Parathyroid adenoma (tissue), 2 donors: ENCODE results near the gene SLC17A4.

ENCODE experiments used
- H2AFZ ChIP-seq: fragments of 300-600 bp; sonication (generic); one replicate; pipeline ENCODE4 v1.7.0; 2017; ENCODE audit warnings: antibody characterized with exemption, mild to moderate bottlenecking
- H3K27ac ChIP-seq: fragments of 300-600 bp; sonication (generic); one replicate; pipeline ENCODE4 v1.7.0; 2017
- H3K27me3 ChIP-seq: fragments of 300-600 bp; sonication (generic); one replicate; pipeline ENCODE4 v1.7.0; 2017; ENCODE audit warnings: low read length; ENCODE audit not compliant: control insufficient read depth, insufficient read depth
- H3K36me3 ChIP-seq: fragments of 300-600 bp; sonication (generic); one replicate; pipeline ENCODE4 v1.7.0; 2017; ENCODE audit warnings: low read length; ENCODE audit not compliant: control insufficient read depth, insufficient read depth
- H3K4me1 ChIP-seq: fragments of 300-600 bp; sonication (generic); one replicate; pipeline ENCODE4 v1.7.0; 2017; ENCODE audit warnings: control low read depth
- H3K4me2 ChIP-seq: fragments of 300-600 bp; sonication (generic); one replicate; pipeline ENCODE4 v1.7.0; 2017; ENCODE audit warnings: low read length
- H3K4me3 ChIP-seq: fragments of 300-600 bp; sonication (generic); one replicate; pipeline ENCODE4 v1.7.0; 2017; ENCODE audit warnings: low read depth, low read length
- H3K79me2 ChIP-seq: fragments of 300-600 bp; sonication (generic); one replicate; pipeline ENCODE4 v1.7.0; 2017; ENCODE audit warnings: control low read depth
- H3K9ac ChIP-seq: fragments of 300-600 bp; sonication (generic); one replicate; pipeline ENCODE4 v1.7.0; 2017; ENCODE audit warnings: mild to moderate bottlenecking
- H3K9me3 ChIP-seq: fragments of 300-600 bp; sonication (generic); one replicate; pipeline ENCODE4 v1.7.0; 2017; ENCODE audit warnings: low read length; ENCODE audit not compliant: control insufficient read depth
- TF ChIP-seq, protein P1 (sequence below): fragments of 300-600 bp; sonication (generic); IDR thresholded peaks from one replicate; pipeline ENCODE4 v1.7.0; 2017; ENCODE audit warnings: antibody characterized with exemption, mild to moderate bottlenecking
- donor health status: primary hyperparathyroidism.

Gene SLC17A4

GRCh38 chr6:25829375-25829774 is 74.8 kb downstream of the SLC17A4 start:
- H3K36me3 ChIP-seq, result no peaks in the 10 kb centered on the region
- no peaks in the 10 kb centered on the region for H3K4me1 ChIP-seq
- no peak overlapping the region for H3K9ac ChIP-seq
- no peak overlapping the region for H3K4me2 ChIP-seq
- no peaks in the 10 kb centered on the region for H3K27me3 ChIP-seq
- H3K4me3 ChIP-seq, result no peak overlapping the region
- H3K79me2 ChIP-seq, result no peaks in the 10 kb centered on the region
- H3K27ac ChIP-seq, result no peak overlapping the region
- no peak overlapping the region for H2AFZ ChIP-seq
- TF ChIP-seq, protein P1, sequence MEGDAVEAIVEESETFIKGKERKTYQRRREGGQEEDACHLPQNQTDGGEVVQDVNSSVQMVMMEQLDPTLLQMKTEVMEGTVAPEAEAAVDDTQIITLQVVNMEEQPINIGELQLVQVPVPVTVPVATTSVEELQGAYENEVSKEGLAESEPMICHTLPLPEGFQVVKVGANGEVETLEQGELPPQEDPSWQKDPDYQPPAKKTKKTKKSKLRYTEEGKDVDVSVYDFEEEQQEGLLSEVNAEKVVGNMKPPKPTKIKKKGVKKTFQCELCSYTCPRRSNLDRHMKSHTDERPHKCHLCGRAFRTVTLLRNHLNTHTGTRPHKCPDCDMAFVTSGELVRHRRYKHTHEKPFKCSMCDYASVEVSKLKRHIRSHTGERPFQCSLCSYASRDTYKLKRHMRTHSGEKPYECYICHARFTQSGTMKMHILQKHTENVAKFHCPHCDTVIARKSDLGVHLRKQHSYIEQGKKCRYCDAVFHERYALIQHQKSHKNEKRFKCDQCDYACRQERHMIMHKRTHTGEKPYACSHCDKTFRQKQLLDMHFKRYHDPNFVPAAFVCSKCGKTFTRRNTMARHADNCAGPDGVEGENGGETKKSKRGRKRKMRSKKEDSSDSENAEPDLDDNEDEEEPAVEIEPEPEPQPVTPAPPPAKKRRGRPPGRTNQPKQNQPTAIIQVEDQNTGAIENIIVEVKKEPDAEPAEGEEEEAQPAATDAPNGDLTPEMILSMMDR, result no peak
- H3K9me3 ChIP-seq, result no peaks in the 10 kb centered on the region

GRCh38 chr6:25830458-25830857 is 75.9 kb downstream of the SLC17A4 start:
- Histone ChIP-seq H3K4me3 (no peak overlapping the region), H3K4me1 (no peaks in the 10 kb centered on the region), H3K4me2 (no peak overlapping the region), H2AFZ (no peak overlapping the region), H3K79me2 (no peaks in the 10 kb centered on the region), H3K9me3 (no peaks in the 10 kb centered on the region), H3K9ac (no peak overlapping the region), H3K36me3 (no peaks in the 10 kb centered on the region), H3K27me3 (no peaks in the 10 kb centered on the region), H3K27ac (no peak overlapping the region)
- TF ChIP-seq, protein P1, result no peak
